IPS-20b (cell line): ENCODE measurements around the gene TPRX1.
"Not testable (repeated sequence)": the region's sequence is repeated elsewhere in the genome, so short reads cannot be mapped to it uniquely, and the experiment has no call there.

Experiments used
- H3K27ac ChIP-seq: one replicate; pipeline ENCODE4 v1.5.1; 2013; ENCODE audit warnings: low read length
- H3K27me3 ChIP-seq: 2 replicates; pipeline ENCODE4 v1.6.1; 2013; ENCODE audit warnings: mild to moderate bottlenecking, low read length, inconsistent platforms; ENCODE audit not compliant: insufficient read depth
- H3K36me3 ChIP-seq: 2 replicates; pipeline ENCODE4 v1.6.1; 2013; ENCODE audit warnings: low read depth, mild to moderate bottlenecking, inconsistent platforms, low read length, moderate library complexity; ENCODE audit not compliant: insufficient read depth
- H3K4me1 ChIP-seq: 2 replicates; pipeline ENCODE4 v1.6.1; 2013; ENCODE audit warnings: mild to moderate bottlenecking, control low read depth, inconsistent platforms, low read length, moderate library complexity; ENCODE audit not compliant: insufficient read depth
- H3K4me3 ChIP-seq: 2 replicates; pipeline ENCODE4 v1.5.1; 2013; ENCODE audit warnings: mild to moderate bottlenecking, low read length, inconsistent platforms
- H3K9ac ChIP-seq: 2 replicates; pipeline ENCODE4 v1.6.1; 2013; ENCODE audit warnings: low read depth, mild to moderate bottlenecking, inconsistent platforms, low read length, moderate library complexity
- H3K9me3 ChIP-seq: 2 replicates; pipeline ENCODE4 v1.6.1; 2013; ENCODE audit warnings: mild to moderate bottlenecking, low read depth, low read length, inconsistent platforms; ENCODE audit not compliant: insufficient read depth

TPRX1 gene

GRCh38 chr19:47821460-47822020, 17.2 kb upstream of the TPRX1 start, which contains the start of gene CRX:
TSS of gene CRX (plus strand) at chr19:47821937. CDS start at chr19:47834444, 12,507 bp downstream.
- no peaks in the 10 kb centered on the region for H3K27me3 ChIP-seq
- H3K9ac ChIP-seq: no peak within 1 kb of the TSS
- H3K4me1 ChIP-seq: peaks cover 13% of the 10 kb centered on the region
- H3K9me3 ChIP-seq: no peaks in the 10 kb centered on the region
- H3K27ac ChIP-seq: no peak within 1 kb of the TSS
- H3K36me3 ChIP-seq: no peaks in the 10 kb centered on the region
- H3K4me3 ChIP-seq: no peak within 1 kb of the TSS

- no peaks in the 10 kb centered on the region for H3K27me3 ChIP-seq
- H3K4me3 ChIP-seq: no peak overlapping the region; the same call in 1 of the 2 replicates
- H3K9ac ChIP-seq: peak overlapping the region; percentile 38; the same call in 1 of the 2 replicates
- H3K4me1 ChIP-seq: peaks cover 13% of the 10 kb centered on the region
- H3K36me3 ChIP-seq: no peaks in the 10 kb centered on the region
- no peaks in the 10 kb centered on the region for H3K9me3 ChIP-seq
- no peak overlapping the region for H3K27ac ChIP-seq
Observed at GRCh38 chr19:47820410-47820809, 16.1 kb upstream of the TPRX1 start.

GRCh38 chr19:47819858-47820257, 15.5 kb upstream of the TPRX1 start:
- Histone ChIP-seq H3K4me3 (peak overlapping the region; percentile 49; the same call in 1 of the 2 replicates), H3K4me1 (peaks cover 13% of the 10 kb centered on the region), H3K27ac (no peak overlapping the region), H3K27me3 (no peaks in the 10 kb centered on the region), H3K9ac (peak overlapping the region; percentile 38; the same call in 1 of the 2 replicates), H3K36me3 (no peaks in the 10 kb centered on the region), H3K9me3 (no peaks in the 10 kb centered on the region)

- not testable (repeated sequence) for H3K9me3 ChIP-seq, H3K27ac ChIP-seq, H3K36me3 ChIP-seq, H3K9ac ChIP-seq, H3K4me3 ChIP-seq, H3K27me3 ChIP-seq
- peaks cover 13% of the 10 kb centered on the region for H3K4me1 ChIP-seq
Observed at GRCh38 chr19:47818221-47818620, 13.9 kb upstream of the TPRX1 start.

GRCh38 chr19:47816270-47816669, 11.9 kb upstream of the TPRX1 start:
- H3K4me3 ChIP-seq, H3K9me3 ChIP-seq, H3K27ac ChIP-seq, H3K9ac ChIP-seq, H3K36me3 ChIP-seq, H3K27me3 ChIP-seq: not testable (repeated sequence)
- H3K4me1 ChIP-seq: peaks cover 13% of the 10 kb centered on the region

GRCh38 chr19:47813995-47814328, 9.6 kb upstream of the TPRX1 start:
- Histone ChIP-seq H3K27ac (no peak overlapping the region), H3K4me1 (no peaks in the 10 kb centered on the region), H3K4me3 (no peak overlapping the region), H3K9ac (no peak overlapping the region), H3K36me3 (no peaks in the 10 kb centered on the region), H3K9me3 (no peaks in the 10 kb centered on the region), H3K27me3 (no peaks in the 10 kb centered on the region)

DNA sequence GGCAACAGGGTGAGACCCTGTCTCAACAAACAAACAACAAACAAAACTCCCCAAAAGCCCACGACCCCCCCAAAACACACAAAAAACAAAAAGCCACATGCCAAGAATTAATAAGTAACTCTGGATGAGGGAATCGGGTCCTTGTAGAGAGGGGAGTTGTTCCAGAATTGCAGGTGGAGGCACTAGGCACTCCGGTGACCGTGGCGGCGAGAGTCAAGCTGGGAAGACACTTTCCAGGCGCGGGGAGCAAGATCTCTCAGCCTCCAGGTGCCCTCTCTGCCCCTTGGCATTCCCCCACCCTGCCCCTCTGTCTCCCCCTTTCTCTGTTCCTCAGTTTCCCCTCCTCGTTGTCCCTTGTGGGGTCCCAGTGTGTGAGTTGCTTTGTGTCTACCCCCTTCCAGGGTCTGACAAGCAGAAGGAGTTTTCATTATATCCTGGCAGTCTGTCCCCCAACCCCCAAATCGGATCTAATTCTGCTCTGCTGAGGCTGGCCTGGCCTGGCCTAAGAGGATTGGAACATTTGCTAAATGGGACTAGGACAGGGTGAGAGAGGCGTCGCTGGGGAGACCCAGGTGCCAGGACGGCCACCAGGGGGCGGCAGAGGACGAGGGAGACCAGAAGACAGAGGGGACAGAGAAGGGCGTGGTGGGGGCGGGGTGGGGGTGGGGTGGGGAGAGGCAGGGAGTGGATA, 9.1 kb upstream of the TPRX1 start:
- no peaks in the 10 kb centered on the region for H3K4me1 ChIP-seq
- no peak overlapping the region for H3K27ac ChIP-seq
- no peak overlapping the region for H3K9ac ChIP-seq
- no peaks in the 10 kb centered on the region for H3K36me3 ChIP-seq
- H3K27me3 ChIP-seq: no peaks in the 10 kb centered on the region
- H3K9me3 ChIP-seq: no peaks in the 10 kb centered on the region
- no peak overlapping the region for H3K4me3 ChIP-seq

GRCh38 chr19:47806435-47806834, 2.1 kb upstream of the TPRX1 start:
- Histone ChIP-seq H3K4me3 (no peak overlapping the region), H3K36me3 (no peaks in the 10 kb centered on the region), H3K27me3 (no peaks in the 10 kb centered on the region), H3K27ac (no peak overlapping the region), H3K9ac (no peak overlapping the region), H3K4me1 (no peaks in the 10 kb centered on the region), H3K9me3 (0 out of 2 replicates have a peak, but pooled peaks cover 3% of the 10 kb centered on the region)

- no peaks in the 10 kb centered on the region for H3K27me3 ChIP-seq
- H3K27ac ChIP-seq: no peak overlapping the region
- 0 out of 2 replicates have a peak, but pooled peaks cover 9% of the 10 kb centered on the region for H3K9me3 ChIP-seq
- H3K36me3 ChIP-seq: no peaks in the 10 kb centered on the region
- H3K9ac ChIP-seq: no peak overlapping the region
- H3K4me3 ChIP-seq: no peak overlapping the region
- H3K4me1 ChIP-seq: no peaks in the 10 kb centered on the region
Observed at GRCh38 chr19:47805313-47805712, 962 bp upstream of the TPRX1 start.

GRCh38 chr19:47803671-47804070, 680 bp downstream of the TPRX1 start:
- H3K27me3 ChIP-seq, H3K27ac ChIP-seq, H3K4me1 ChIP-seq, H3K36me3 ChIP-seq, H3K4me3 ChIP-seq, H3K9me3 ChIP-seq, H3K9ac ChIP-seq: not testable (repeated sequence)

- not testable (repeated sequence) for H3K4me1 ChIP-seq, H3K9ac ChIP-seq, H3K27ac ChIP-seq, H3K9me3 ChIP-seq, H3K4me3 ChIP-seq, H3K36me3 ChIP-seq, H3K27me3 ChIP-seq
Observed at GRCh38 chr19:47803148-47803547, 1.2 kb downstream of the TPRX1 start.

- no peaks in the 10 kb centered on the region for H3K27me3 ChIP-seq
- H3K4me3 ChIP-seq: no peak overlapping the region
- H3K9ac ChIP-seq: no peak overlapping the region
- no peak overlapping the region for H3K27ac ChIP-seq
- 0 out of 2 replicates have a peak, but pooled peaks cover 9% of the 10 kb centered on the region for H3K9me3 ChIP-seq
- H3K36me3 ChIP-seq: no peaks in the 10 kb centered on the region
- H3K4me1 ChIP-seq: no peaks in the 10 kb centered on the region
Observed at GRCh38 chr19:47802521-47803043, 1.8 kb downstream of the TPRX1 start.
